ENCODE data around the gene BFSP2. TPM values are rescaled to one million over a fixed set of nuclear protein-coding genes. Genes with fewer than 3 reads are reported as not detected.

The BFSP2 gene, protein sequence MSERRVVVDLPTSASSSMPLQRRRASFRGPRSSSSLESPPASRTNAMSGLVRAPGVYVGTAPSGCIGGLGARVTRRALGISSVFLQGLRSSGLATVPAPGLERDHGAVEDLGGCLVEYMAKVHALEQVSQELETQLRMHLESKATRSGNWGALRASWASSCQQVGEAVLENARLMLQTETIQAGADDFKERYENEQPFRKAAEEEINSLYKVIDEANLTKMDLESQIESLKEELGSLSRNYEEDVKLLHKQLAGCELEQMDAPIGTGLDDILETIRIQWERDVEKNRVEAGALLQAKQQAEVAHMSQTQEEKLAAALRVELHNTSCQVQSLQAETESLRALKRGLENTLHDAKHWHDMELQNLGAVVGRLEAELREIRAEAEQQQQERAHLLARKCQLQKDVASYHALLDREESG
- not detected for total RNA-seq

- DNase-seq = no peak
- intact Hi-C loops (cut with DNase I; ENCODE audit: low total_unique reads) = no loop called here
These were observed at the start of gene BFSP2 for GRCh38 chr3:133400006-133400515. BFSP2 (plus strand) TSS chr3:133400056; CDS start chr3:133400084, 28 bp downstream.

GRCh38 chr3:133354721-133355120 is 45.1 kb upstream of the BFSP2 start:
- Histone ChIP-seq H3K27ac (no peak overlapping the region), H3K4me1 (no peaks in the 10 kb centered on the region), H3K36me3 (no peaks in the 10 kb centered on the region), H3K4me3 (no peak overlapping the region), H3K9me3 (no peaks in the 10 kb centered on the region), H3K27me3 (no peaks in the 10 kb centered on the region)
- TF ChIP-seq POLR2A (IDR thresholded peaks at IDR 0.05) = no peak
- TF ChIP-seq, protein P1, sequence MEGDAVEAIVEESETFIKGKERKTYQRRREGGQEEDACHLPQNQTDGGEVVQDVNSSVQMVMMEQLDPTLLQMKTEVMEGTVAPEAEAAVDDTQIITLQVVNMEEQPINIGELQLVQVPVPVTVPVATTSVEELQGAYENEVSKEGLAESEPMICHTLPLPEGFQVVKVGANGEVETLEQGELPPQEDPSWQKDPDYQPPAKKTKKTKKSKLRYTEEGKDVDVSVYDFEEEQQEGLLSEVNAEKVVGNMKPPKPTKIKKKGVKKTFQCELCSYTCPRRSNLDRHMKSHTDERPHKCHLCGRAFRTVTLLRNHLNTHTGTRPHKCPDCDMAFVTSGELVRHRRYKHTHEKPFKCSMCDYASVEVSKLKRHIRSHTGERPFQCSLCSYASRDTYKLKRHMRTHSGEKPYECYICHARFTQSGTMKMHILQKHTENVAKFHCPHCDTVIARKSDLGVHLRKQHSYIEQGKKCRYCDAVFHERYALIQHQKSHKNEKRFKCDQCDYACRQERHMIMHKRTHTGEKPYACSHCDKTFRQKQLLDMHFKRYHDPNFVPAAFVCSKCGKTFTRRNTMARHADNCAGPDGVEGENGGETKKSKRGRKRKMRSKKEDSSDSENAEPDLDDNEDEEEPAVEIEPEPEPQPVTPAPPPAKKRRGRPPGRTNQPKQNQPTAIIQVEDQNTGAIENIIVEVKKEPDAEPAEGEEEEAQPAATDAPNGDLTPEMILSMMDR (IDR thresholded peaks at IDR 0.05) = no peak
- intact Hi-C loops (cut with DNase I; ENCODE audit: low total_unique reads) = no loop called here
- no peak for DNase-seq

More at GRCh38 chr3:133400006-133400515, at the start of gene BFSP2:
- no peak for TF ChIP-seq POLR2A (IDR thresholded peaks at IDR 0.05)
- H3K4me1 ChIP-seq = no peaks in the 10 kb centered on the region
- no peaks in the 10 kb centered on the region for H3K27me3 ChIP-seq
- H3K9me3 ChIP-seq = no peaks in the 10 kb centered on the region
- no peak within 1 kb of the TSS for H3K4me3 ChIP-seq
- no peaks in the 10 kb centered on the region for H3K36me3 ChIP-seq
- H3K27ac ChIP-seq = no peak within 1 kb of the TSS

DNA sequence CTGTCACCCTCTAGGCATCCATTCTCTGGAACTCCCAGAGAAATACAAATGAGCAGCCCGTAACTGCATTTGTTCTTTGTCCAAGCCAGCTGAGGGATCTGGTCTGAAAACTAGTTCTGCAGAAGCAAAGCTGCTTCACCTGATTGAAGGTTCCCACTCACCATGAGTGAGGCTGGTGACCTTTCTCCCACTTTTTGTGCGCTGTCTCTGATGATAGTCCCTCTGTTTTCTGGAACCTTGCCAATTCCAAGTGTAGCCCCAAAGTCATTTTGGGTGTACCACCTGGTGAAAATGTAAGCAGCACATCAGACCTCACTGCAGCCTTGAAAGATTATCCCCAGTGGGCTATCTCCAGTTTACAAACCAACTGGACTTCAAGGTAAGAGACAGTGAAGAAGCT is 39.4 kb upstream of the BFSP2 start:
- no peak overlapping the region for H3K27ac ChIP-seq
- H3K4me1 ChIP-seq = no peaks in the 10 kb centered on the region
- no peak overlapping the region for H3K4me3 ChIP-seq
- intact Hi-C loops (cut with DNase I; ENCODE audit: low total_unique reads) = no loop called here
- H3K27me3 ChIP-seq = no peaks in the 10 kb centered on the region
- H3K9me3 ChIP-seq = no peaks in the 10 kb centered on the region
- TF ChIP-seq POLR2A (IDR thresholded peaks at IDR 0.05) = no peak
- TF ChIP-seq, protein P1 (IDR thresholded peaks at IDR 0.05) = no peak
- no peaks in the 10 kb centered on the region for H3K36me3 ChIP-seq
- DNase-seq = no peak

DNA sequence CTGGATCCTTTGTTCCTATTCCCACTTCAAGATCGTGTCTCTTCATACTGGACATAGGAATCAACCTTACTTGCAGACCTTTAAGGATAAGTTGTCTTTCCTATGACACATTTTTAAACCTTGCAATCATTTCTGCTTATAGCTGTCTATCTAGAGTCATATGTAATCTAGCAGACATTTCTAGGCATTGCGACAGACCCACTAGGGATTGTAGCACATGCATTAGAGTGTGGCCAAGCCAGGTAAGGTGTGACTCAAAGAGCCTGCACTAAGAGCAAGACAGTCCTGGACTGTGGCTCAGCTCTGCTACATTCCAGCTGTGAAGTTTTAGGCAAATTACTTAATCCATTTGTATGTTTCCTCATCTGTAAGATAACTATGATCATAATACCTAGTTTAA is 38.8 kb upstream of the BFSP2 start:
- no peaks in the 10 kb centered on the region for H3K9me3 ChIP-seq
- intact Hi-C loops (cut with DNase I; ENCODE audit: low total_unique reads) = no loop called here
- H3K27ac ChIP-seq = no peak overlapping the region
- no peak overlapping the region for H3K4me3 ChIP-seq
- TF ChIP-seq, protein P1 (IDR thresholded peaks at IDR 0.05) = no peak
- TF ChIP-seq POLR2A (IDR thresholded peaks at IDR 0.05) = no peak
- no peaks in the 10 kb centered on the region for H3K27me3 ChIP-seq
- DNase-seq = no peak
- no peaks in the 10 kb centered on the region for H3K36me3 ChIP-seq
- H3K4me1 ChIP-seq = no peaks in the 10 kb centered on the region

- H3K27me3 ChIP-seq = no peaks in the 10 kb centered on the region
- H3K4me3 ChIP-seq = no peak overlapping the region
- intact Hi-C loops (cut with DNase I; ENCODE audit: low total_unique reads) = no loop called here
- no peaks in the 10 kb centered on the region for H3K4me1 ChIP-seq
- H3K36me3 ChIP-seq = no peaks in the 10 kb centered on the region
- TF ChIP-seq, protein P1 (IDR thresholded peaks at IDR 0.05) = no peak
- TF ChIP-seq POLR2A (IDR thresholded peaks at IDR 0.05) = no peak
- no peak for DNase-seq
- H3K27ac ChIP-seq = no peak overlapping the region
- H3K9me3 ChIP-seq = no peaks in the 10 kb centered on the region
These were observed 38.4 kb upstream of the BFSP2 start for GRCh38 chr3:133361435-133361834.
